ENCODE data around the gene ABCB11.

- TF ChIP-seq CTCF (IDR thresholded peaks at IDR 0.05 in 8 of 11, conservative IDR thresholded peaks at IDR 0.05 in 3 of 11): no peak
- TF ChIP-seq POLR2AphosphoS5 (IDR thresholded peaks at IDR 0.05): no peak
Observed at GRCh38 chr2:168903888-168904287, 127.2 kb downstream of the ABCB11 start.

All from spleen (tissue), 7 donors.